Astrocyte of the cerebellum (primary cell): ENCODE results near the gene LMCD1.

Source experiments
- DNase-seq: peaks from one replicate; pipeline ENCODE4 v3.0.0-alpha.2; 2011; ENCODE audit warnings: low read depth
- H3K4me3 ChIP-seq: 2 replicates; pipeline ENCODE4 v1.5.1; 2011; ENCODE audit warnings: mild to moderate bottlenecking, low read depth, low read length, moderate library complexity
- in situ Hi-C: cut with HindIII; loops from 2 replicates; pipeline ENCODE4 v1.10.0; 2017; ENCODE audit warnings: low sequenced_read_pairs
- TF ChIP-seq, protein P1 (sequence below): IDR thresholded peaks from 2 replicates; pipeline ENCODE4 v1.5.1; 2012; ENCODE audit warnings: low read length, low read depth, moderate library complexity, mild to moderate bottlenecking; ENCODE audit errors: missing control alignments

Gene LMCD1

DNA sequence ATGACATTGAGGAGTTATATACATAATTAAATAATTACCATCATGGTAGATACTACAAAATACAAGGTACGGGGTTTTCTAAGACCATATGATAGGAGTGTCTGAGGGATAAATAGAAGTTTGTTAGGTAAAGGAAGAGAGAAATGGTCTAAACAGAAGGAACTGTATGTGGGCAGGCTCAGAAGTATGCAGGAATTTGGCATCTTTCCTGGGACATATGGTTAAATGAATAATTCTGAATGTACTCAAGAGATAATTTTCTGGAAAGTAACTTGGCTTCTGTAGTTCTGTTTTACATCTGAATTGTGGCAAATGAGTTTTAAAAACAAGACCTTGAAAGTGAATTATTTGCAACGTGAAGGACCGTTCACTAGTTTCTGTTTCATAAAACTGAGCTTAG is 17.5 kb downstream of the LMCD1 start:
- H3K4me3 ChIP-seq: no peak overlapping the region
- DNase-seq: peak; percentile 93
- TF ChIP-seq, protein P1, sequence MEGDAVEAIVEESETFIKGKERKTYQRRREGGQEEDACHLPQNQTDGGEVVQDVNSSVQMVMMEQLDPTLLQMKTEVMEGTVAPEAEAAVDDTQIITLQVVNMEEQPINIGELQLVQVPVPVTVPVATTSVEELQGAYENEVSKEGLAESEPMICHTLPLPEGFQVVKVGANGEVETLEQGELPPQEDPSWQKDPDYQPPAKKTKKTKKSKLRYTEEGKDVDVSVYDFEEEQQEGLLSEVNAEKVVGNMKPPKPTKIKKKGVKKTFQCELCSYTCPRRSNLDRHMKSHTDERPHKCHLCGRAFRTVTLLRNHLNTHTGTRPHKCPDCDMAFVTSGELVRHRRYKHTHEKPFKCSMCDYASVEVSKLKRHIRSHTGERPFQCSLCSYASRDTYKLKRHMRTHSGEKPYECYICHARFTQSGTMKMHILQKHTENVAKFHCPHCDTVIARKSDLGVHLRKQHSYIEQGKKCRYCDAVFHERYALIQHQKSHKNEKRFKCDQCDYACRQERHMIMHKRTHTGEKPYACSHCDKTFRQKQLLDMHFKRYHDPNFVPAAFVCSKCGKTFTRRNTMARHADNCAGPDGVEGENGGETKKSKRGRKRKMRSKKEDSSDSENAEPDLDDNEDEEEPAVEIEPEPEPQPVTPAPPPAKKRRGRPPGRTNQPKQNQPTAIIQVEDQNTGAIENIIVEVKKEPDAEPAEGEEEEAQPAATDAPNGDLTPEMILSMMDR: no peak
- in situ Hi-C loops: no loop called here

GRCh38 chr3:8519774-8520448 is 18.3 kb downstream of the LMCD1 start:
- H3K4me3 ChIP-seq: no peak overlapping the region
- in situ Hi-C loops: no loop called here
- no peak for DNase-seq
- TF ChIP-seq, protein P1: no peak

DNA sequence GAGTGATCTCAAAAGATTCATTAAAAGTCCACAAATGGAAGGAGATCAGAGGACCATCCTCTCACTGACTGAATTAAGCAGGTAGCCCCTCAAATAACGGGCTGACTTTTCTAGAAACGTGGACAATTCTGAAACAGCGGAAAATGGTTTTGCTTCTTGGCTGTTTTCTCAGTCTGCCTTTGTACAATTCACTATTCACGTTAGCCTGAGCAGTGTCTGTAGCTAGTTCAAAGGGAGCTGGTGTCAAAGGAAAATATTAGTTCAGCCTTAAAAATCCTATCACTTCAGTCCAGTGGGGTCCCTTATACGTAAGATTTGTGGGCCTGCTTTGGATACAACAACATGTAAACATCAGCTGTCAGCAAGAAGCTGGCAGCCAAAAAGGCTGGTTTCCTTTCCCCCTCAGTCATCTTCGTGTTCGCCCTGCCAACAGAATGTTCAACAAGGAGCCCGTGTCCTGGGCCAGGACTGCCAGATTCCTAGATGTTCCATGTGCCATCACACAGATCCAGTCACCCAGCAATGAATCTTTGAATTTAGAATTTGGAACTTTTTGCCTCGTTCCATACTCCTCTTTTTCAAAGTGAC is 19.3 kb downstream of the LMCD1 start:
- no peak for DNase-seq
- H3K4me3 ChIP-seq: no peak overlapping the region
- in situ Hi-C loops: no loop called here
- TF ChIP-seq, protein P1: no peak

DNA sequence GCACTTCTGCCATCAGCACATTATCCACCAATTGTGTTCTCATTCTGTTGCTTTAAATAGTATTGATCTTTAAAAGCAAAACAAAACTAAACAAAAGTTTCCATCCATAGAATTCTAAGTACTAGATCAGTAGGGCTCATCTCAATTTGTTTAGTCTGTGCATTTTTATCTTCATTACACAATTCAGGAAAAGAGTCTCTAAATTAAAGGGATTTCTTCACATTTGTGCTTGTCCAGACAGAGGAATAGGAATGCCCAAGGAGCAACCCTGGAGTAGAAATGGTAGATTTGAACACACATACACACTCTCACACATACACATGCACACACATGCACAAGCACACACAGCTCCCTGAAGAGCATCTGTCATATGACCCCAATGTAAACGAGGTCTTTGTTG is 21.4 kb downstream of the LMCD1 start:
- DNase-seq: no peak
- in situ Hi-C loops: no loop called here
- TF ChIP-seq, protein P1: no peak
- no peak overlapping the region for H3K4me3 ChIP-seq

DNA sequence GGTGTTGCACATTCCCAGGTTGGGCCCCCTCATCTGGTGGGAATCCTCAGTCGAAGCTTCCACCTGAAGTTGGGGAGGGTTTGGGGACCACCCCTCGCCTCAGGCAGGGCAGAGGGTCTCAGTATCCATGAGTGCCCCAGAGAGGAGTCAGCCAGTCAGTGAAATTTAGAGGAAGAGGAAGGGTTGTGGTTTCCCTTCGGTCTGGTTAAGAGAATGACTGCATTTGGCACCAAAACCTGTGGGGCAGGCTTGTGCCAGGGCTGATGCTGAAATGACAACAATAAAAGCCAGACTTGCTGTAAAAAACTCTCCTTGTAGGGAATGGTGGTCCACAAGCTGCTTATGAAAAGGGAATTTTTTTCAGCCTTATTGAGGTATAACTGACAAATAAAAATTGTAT is 22.6 kb downstream of the LMCD1 start:
- no peak for DNase-seq
- TF ChIP-seq, protein P1: no peak
- H3K4me3 ChIP-seq: no peak overlapping the region
- in situ Hi-C loops: no loop called here

DNA sequence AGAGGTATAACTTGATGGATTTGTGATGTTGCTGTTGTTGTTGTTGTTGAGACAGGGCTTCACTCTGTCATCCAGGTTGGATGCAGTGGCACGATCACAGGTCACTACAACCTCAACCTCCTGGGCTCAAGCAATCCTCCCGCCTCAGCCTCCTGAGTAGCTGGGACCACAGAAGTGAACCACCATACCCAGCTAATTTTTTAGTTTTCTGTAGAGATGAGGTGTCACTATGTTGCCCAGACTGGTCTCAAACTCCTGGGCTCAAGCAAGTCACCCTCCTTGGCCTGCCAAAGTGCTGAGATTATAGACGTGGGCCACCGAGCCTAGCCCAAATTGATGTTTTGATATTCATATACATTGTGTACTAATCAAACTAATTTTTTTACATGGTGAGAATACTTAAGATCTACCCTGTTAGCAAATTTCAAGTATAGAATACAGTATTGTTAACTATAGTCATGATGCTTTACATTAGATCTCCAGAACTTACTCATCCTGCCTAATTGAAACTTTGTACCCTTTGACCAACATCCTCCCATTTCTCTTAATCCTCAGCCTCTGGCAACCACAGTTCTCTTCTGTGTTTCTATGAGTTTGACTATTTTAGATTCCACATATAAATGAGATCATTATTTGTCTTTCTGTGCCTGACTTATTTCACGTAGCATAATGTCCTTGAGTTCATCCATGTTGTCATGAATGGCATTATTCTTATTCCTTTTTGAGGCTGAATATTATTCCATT is 23.2 kb downstream of the LMCD1 start:
- TF ChIP-seq, protein P1: no peak
- in situ Hi-C loops: no loop called here
- H3K4me3 ChIP-seq: no peak overlapping the region
- no peak for DNase-seq
